Right ventricle myocardium inferior (tissue), 1 donor: ENCODE results near the gene OXLD1. TPM values are rescaled to one million over a fixed set of nuclear protein-coding genes. Genes with fewer than 3 reads are reported as not detected.
A peak's percentile ranks its signal among the peaks of the same experiment; 100 is the strongest.
"Not testable (repeated sequence)": the region's sequence is repeated elsewhere in the genome, so short reads cannot be mapped to it uniquely, and the experiment has no call there.

Experiments used
- ATAC-seq: fragments of 200-7000 bp; cut with Tn5 transposase; one replicate; pipeline ENCODE4 v1.9.1; 2020; ENCODE audit warnings: mild to moderate bottlenecking, moderate library complexity
- DNase-seq: peaks from one replicate; pipeline ENCODE4 v3.0.0; 2021; ENCODE audit errors: missing footprints
- intact Hi-C: fragments of 100-400 bp; cut with DNase I; formaldehyde crosslinking; loops from one replicate; pipeline ENCODE4 v1.11.0; 2022
- microRNA-seq: library from miRNA; unstranded; fragments of <30 nt; microRNA quantifications from one replicate; pipeline ENCODE4 v1.2.0, GENCODE V29; 2020
- total RNA-seq: library from RNA; stranded (reverse); fragmentation: NEBNext Ultra II Directional; extraction: Animal tissue kit (Norgen Biotek cat#: 25700); gene quantifications from one replicate; pipeline ENCODE4 v1.2.1, GENCODE V29; 2021
- donor health status: DM: no; HTN: yes; CAD: no; lungs with severe emphysema.

The OXLD1 gene
- total RNA-seq, 1 donor from 2014 or later, result 18.6 TPM

GRCh38 chr17:81638683-81639082, 27.7 kb downstream of the OXLD1 start:
- intact Hi-C loops, result loop anchor here (5.0 kb wide), 1 partner anchor 44 kb away; the partner anchor contains the start of genes ARL16 and HGS
- DNase-seq, result no peak
- no peak for ATAC-seq

GRCh38 chr17:81636505-81637288, 29.7 kb downstream of the OXLD1 start, which contains the start of the genes NPLOC4 and TSPAN10:
NPLOC4 (minus strand) TSS chr17:81637112; CDS start chr17:81636930, 182 bp downstream.
TSPAN10 (plus strand) TSS chr17:81637196; CDS start chr17:81642413, 5,217 bp downstream.
- peak; percentile 91 for ATAC-seq
- intact Hi-C loops, result loop anchor here (5.0 kb wide), 1 partner anchor 46 kb away; the partner anchor contains the start of genes ARL16 and HGS

DNA sequence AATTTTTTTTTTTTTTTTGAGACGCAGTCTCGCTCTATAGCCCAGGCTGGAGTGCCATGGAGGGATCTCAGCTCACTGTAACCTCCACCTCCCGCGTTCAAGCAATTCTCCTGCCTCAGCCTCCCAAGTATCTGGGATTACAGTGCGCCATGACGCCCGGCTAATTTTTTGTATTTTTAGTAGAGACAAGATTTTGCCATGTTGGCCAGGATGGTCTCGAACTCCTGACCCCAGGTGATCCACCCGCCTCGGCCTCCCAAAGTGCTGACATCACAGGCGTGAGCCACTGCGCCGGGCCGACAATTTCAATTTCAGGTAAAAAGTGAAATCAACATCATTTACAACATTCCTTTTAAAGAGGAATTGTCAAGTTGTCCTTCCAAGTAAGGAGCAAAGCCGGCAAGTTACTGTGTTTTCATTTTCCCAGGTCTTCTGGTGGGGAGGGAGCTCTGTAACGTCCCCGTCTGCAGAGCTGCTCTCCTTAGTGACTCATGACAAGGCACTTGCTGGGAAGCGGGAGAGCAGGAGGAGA, 30.4 kb downstream of the OXLD1 start:
- DNase-seq, result no peak
- intact Hi-C loops, result loop anchor here (5.0 kb wide), 1 partner anchor 46 kb away; the partner anchor contains the start of genes ARL16 and HGS
- ATAC-seq, result no peak

More at GRCh38 chr17:81636505-81637288, 29.7 kb downstream of the OXLD1 start, which contains the start of the genes NPLOC4 and TSPAN10:
- peak; percentile 93 for DNase-seq

- DNase-seq, result no peak
- intact Hi-C loops, result loop anchor here (5.0 kb wide), 1 partner anchor 47 kb away; the partner anchor contains the start of genes ARL16 and HGS
- ATAC-seq, result no peak
Measured at GRCh38 chr17:81635431-81635830, 31.0 kb downstream of the OXLD1 start.

DNA sequence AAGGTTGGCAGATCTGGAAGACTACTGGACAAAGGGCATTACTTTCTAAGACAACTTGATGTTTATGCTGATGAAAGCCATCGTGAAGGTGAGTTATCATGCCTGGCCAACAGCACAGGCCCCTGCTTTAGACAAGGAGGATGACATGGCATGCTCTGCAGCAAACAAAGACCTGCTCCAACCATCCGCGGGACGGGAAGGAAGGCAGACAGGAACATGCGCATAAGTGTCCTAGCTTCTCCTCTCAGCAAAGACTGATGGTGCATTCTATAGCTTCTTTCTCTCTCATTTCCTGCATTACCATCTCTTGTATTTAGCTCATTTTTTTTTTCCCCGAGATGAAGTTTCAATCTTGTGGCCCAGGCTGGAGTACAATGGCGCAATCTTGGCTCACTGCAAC, 34.9 kb downstream of the OXLD1 start:
- DNase-seq (no peak), ATAC-seq (no peak)
- intact Hi-C loops, result no loop called here

DNA sequence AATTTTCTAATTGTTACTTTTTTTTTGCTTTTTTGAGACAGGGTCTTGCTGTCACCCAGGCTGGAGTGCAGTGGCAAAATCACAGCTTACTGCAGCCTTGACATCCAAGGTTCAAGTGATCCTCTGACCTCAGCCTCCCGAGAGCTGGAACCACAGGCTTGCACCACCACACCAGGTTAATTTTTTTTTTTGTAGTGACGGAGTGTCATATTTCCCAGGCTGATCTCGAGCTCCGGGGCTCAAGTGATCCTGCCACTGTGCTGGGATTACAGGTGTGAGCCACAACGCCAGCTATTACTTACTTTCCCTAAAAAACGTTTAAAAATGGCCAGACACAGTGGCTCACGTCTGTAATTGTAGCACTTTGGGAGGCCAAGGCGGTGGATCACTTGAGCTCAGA, 36.1 kb downstream of the OXLD1 start:
- ATAC-seq (no peak), DNase-seq (no peak)
- intact Hi-C loops, result no loop called here

DNA sequence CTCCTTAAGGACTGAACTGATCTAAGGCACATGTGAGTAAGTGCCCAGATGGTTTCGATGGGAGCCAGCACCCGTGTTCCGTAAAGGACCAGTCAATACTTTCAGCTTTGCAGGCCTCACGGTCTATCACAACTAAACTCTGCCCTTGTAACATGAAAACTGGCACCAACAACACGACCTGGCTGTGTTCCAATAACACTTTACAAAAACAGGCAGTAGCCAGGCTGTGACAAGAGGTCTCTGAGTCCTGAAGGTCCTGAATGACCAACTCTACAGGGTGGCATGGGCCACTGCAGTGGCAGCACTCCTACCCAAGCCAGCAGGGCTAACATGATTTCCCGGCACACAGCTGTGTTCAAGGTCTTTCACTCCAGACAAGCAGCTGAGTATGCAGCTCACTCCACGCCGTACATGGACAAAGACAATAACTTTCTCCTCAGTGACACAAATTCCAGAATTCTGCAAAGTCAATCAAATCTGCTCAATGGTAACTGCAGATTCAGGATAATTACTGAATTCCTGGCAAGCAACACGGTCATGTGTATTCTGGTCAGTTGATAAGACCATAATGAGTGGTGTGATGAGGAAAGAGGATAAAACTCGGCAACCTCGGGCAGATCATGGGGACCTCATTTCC, 44.8 kb downstream of the OXLD1 start:
- no peak for DNase-seq
- ATAC-seq, result peak; percentile 65
- intact Hi-C loops, result no loop called here

GRCh38 chr17:81618307-81618706, 48.1 kb downstream of the OXLD1 start:
- ATAC-seq, DNase-seq, intact Hi-C loops: not testable (repeated sequence)

GRCh38 chr17:81616877-81617276, 49.5 kb downstream of the OXLD1 start:
- DNase-seq, result no peak
- intact Hi-C loops, result no loop called here
- no peak for ATAC-seq

DNA sequence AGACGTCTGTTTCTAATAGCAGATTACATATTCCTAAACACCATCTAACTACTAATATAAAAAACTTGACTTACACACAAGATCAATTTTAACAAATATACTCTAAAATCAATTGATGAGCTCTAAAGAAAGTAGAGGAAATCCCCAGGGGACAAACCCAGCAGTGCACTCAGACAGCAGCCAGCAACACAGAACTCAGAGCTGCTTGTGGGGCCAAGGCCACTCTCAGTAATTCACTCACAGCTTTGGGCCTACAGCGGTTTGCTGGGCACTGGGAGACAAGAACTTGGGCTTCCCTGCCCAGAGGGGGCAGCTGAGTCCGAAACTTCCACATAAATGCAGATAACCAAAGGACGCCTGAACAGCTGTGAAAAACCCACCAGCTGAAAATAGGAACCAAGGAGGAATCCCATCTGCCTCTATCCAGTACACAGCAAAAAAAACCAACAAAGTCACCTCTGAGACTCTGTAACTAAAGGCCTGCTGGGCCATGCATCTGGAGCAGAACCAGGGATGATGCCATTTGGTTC, 50.9 kb downstream of the OXLD1 start:
- intact Hi-C loops, result no loop called here
- DNase-seq (no peak), ATAC-seq (no peak)

Small RNA genes within 50 kb of the gene (microRNA-seq; reads per million reads assigned to microRNA genes)
- gene MIR6786, result not detected

Other genes starting within 250 kb of the OXLD1 start
- gene ACTG1, start 153.8 kb downstream of the OXLD1 start, total RNA-seq, result 468 TPM
- gene FSCN2, start 138.2 kb downstream of the OXLD1 start, total RNA-seq, result 0.19 TPM
- 14.8 TPM for gene FAAP100, start 114.3 kb downstream of the OXLD1 start, total RNA-seq
- gene NPLOC4, start 29.5 kb downstream of the OXLD1 start, total RNA-seq, result 82.0 TPM
- gene TSPAN10, start 29.4 kb downstream of the OXLD1 start, total RNA-seq, result 0.24 TPM
- not detected for gene PDE6G, start 10.1 kb downstream of the OXLD1 start, total RNA-seq
- gene CCDC137, start 132 bp upstream of the OXLD1 start, total RNA-seq, result 6.1 TPM
- 11.9 TPM for gene ARL16, start 17.2 kb upstream of the OXLD1 start, total RNA-seq
- gene HGS, start 17.4 kb upstream of the OXLD1 start, total RNA-seq, result 36.6 TPM
- gene MRPL12, start 36.8 kb upstream of the OXLD1 start, total RNA-seq, result 177 TPM
- 7.4 TPM for gene SLC25A10, start 45.7 kb upstream of the OXLD1 start, total RNA-seq
- not detected for gene GCGR, start 137.5 kb upstream of the OXLD1 start, total RNA-seq
- 109 TPM for gene MCRIP1, start 166.7 kb upstream of the OXLD1 start, total RNA-seq
- gene PPP1R27, start 168.4 kb upstream of the OXLD1 start, total RNA-seq, result not detected
- gene P4HB, start 193.9 kb upstream of the OXLD1 start, total RNA-seq, result 355 TPM
- 126 TPM for gene ARHGDIA, start 204.7 kb upstream of the OXLD1 start, total RNA-seq
- 35.5 TPM for gene ALYREF, start 225.0 kb upstream of the OXLD1 start, total RNA-seq
- gene ANAPC11, start 225.1 kb upstream of the OXLD1 start, total RNA-seq, result 179 TPM
- 0.38 TPM for gene NPB, start 235.6 kb upstream of the OXLD1 start, total RNA-seq
- 31.0 TPM for gene PCYT2, start 244.8 kb upstream of the OXLD1 start, total RNA-seq